GM23338 (cell line): Measurements from ENCODE around the gene CORO7.

Source experiments
- CREB1 ChIP-seq: fragments of 250-450 bp; sonication (Bioruptor Pico); IDR thresholded peaks from 2 replicates; pipeline ENCODE4 v1.5.0; 2020; ENCODE audit warnings: low read depth, mild to moderate bottlenecking, moderate library complexity
- EZH2 ChIP-seq: fragments of 200-600 bp; sonication (generic); IDR thresholded peaks from one replicate; pipeline ENCODE4 v1.8.0; 2017; ENCODE audit warnings: antibody characterized with exemption, mild to moderate bottlenecking, low read depth; ENCODE audit not compliant: unreplicated experiment
- EZH2phosphoT487 ChIP-seq: fragments of 200-600 bp; sonication (generic); IDR thresholded peaks from one replicate; pipeline ENCODE4 v1.8.1; 2018; ENCODE audit warnings: antibody characterized with exemption; ENCODE audit not compliant: unreplicated experiment
- JUNB ChIP-seq: IDR thresholded peaks from one replicate; pipeline ENCODE4 v1.6.1; 2016; ENCODE audit warnings: antibody characterized with exemption; ENCODE audit not compliant: unreplicated experiment
- POLR2AphosphoS5 ChIP-seq: IDR thresholded peaks from 2 replicates; pipeline ENCODE4 v1.6.1; 2016; ENCODE audit warnings: antibody characterized with exemption, low read depth
- STAT1 ChIP-seq: IDR thresholded peaks from one replicate; pipeline ENCODE4 v1.6.1; 2016; ENCODE audit warnings: antibody characterized with exemption; ENCODE audit not compliant: unreplicated experiment
- ZNF114 ChIP-seq: fragments of 250-450 bp; sonication (Bioruptor Pico); IDR thresholded peaks from 2 replicates; pipeline ENCODE4 v1.5.0; 2020; ENCODE audit warnings: mild to moderate bottlenecking, moderate library complexity
- ZNF331 ChIP-seq: fragments of 250-450 bp; sonication (Bioruptor Pico); IDR thresholded peaks from 2 replicates; pipeline ENCODE4 v1.5.0; 2020; ENCODE audit warnings: low read depth, mild to moderate bottlenecking, moderate library complexity
- TF ChIP-seq, protein P1 (sequence below), 2 experiments: fragments of 200-600 bp in 1 of 2; sonication (generic) in 1 of 2; conservative IDR thresholded peaks; 2 replicates each; pipeline versions ENCODE4 v1.5.1 to v1.6.1; 2016 to 2017; ENCODE audit warnings: antibody characterized with exemption in 2 of 2, low read depth in 2 of 2, mild to moderate bottlenecking in 2 of 2, moderate library complexity in 1 of 2
- TF ChIP-seq, protein P2 (sequence below): IDR thresholded peaks from one replicate; pipeline ENCODE4 v1.6.1; 2018; ENCODE audit warnings: antibody characterized with exemption; ENCODE audit not compliant: unreplicated experiment
- TF ChIP-seq, protein P3 (sequence below): IDR thresholded peaks from 2 replicates; pipeline ENCODE4 v1.6.1; 2016; ENCODE audit warnings: antibody characterized with exemption

DNA sequence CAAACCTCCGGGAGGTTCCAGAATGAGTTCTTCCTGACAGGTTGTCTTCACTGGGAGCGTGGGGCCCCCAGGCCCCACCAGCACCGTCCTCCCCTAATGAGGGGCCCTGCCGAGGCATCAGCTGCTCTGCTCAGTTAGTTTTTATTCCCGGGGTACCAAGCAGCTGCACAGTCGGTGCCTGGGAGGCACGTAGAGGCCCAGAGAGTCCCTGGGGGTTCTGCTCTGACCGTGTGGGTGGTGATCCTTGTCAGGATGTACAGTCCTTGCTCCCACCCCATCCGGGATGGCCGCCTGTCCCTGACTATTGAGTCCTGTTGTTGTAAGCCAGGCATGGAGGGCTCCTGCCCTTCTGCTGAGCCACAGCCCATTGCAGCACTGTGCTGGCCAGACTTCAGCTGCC is 39.6 kb upstream of the CORO7 start:
- TF ChIP-seq, protein P1, sequence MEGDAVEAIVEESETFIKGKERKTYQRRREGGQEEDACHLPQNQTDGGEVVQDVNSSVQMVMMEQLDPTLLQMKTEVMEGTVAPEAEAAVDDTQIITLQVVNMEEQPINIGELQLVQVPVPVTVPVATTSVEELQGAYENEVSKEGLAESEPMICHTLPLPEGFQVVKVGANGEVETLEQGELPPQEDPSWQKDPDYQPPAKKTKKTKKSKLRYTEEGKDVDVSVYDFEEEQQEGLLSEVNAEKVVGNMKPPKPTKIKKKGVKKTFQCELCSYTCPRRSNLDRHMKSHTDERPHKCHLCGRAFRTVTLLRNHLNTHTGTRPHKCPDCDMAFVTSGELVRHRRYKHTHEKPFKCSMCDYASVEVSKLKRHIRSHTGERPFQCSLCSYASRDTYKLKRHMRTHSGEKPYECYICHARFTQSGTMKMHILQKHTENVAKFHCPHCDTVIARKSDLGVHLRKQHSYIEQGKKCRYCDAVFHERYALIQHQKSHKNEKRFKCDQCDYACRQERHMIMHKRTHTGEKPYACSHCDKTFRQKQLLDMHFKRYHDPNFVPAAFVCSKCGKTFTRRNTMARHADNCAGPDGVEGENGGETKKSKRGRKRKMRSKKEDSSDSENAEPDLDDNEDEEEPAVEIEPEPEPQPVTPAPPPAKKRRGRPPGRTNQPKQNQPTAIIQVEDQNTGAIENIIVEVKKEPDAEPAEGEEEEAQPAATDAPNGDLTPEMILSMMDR (conservative IDR thresholded peaks at IDR 0.05; ENCODE audit: low read depth in 2 of 2) = no peak
- no peak for TF ChIP-seq POLR2AphosphoS5
- TF ChIP-seq STAT1 = no peak
- TF ChIP-seq, protein P2, sequence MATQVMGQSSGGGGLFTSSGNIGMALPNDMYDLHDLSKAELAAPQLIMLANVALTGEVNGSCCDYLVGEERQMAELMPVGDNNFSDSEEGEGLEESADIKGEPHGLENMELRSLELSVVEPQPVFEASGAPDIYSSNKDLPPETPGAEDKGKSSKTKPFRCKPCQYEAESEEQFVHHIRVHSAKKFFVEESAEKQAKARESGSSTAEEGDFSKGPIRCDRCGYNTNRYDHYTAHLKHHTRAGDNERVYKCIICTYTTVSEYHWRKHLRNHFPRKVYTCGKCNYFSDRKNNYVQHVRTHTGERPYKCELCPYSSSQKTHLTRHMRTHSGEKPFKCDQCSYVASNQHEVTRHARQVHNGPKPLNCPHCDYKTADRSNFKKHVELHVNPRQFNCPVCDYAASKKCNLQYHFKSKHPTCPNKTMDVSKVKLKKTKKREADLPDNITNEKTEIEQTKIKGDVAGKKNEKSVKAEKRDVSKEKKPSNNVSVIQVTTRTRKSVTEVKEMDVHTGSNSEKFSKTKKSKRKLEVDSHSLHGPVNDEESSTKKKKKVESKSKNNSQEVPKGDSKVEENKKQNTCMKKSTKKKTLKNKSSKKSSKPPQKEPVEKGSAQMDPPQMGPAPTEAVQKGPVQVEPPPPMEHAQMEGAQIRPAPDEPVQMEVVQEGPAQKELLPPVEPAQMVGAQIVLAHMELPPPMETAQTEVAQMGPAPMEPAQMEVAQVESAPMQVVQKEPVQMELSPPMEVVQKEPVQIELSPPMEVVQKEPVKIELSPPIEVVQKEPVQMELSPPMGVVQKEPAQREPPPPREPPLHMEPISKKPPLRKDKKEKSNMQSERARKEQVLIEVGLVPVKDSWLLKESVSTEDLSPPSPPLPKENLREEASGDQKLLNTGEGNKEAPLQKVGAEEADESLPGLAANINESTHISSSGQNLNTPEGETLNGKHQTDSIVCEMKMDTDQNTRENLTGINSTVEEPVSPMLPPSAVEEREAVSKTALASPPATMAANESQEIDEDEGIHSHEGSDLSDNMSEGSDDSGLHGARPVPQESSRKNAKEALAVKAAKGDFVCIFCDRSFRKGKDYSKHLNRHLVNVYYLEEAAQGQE = no peak
- no peak for TF ChIP-seq ZNF114
- no peak for TF ChIP-seq EZH2
- TF ChIP-seq EZH2phosphoT487 = no peak
- no peak for TF ChIP-seq JUNB
- no peak for TF ChIP-seq ZNF331 (CRISPR knock-in tag)
- TF ChIP-seq, protein P3, sequence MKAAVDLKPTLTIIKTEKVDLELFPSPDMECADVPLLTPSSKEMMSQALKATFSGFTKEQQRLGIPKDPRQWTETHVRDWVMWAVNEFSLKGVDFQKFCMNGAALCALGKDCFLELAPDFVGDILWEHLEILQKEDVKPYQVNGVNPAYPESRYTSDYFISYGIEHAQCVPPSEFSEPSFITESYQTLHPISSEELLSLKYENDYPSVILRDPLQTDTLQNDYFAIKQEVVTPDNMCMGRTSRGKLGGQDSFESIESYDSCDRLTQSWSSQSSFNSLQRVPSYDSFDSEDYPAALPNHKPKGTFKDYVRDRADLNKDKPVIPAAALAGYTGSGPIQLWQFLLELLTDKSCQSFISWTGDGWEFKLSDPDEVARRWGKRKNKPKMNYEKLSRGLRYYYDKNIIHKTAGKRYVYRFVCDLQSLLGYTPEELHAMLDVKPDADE = no peak
- TF ChIP-seq CREB1 (CRISPR knock-in tag) = no peak
